Right atrium auricular region (tissue), 2 donors: ENCODE data around the gene SPDEF. TPM values are rescaled to one million over a fixed set of nuclear protein-coding genes. Genes with fewer than 3 reads are reported as not detected.

Experiments used
- DNase-seq: peaks from one replicate; pipeline ENCODE4 v3.0.0-alpha.2; 2019; ENCODE audit warnings: low spot score
- H3K27ac ChIP-seq, 2 donors: fragments of 200-600 bp; sonication (generic); 1 replicate in 1 of 2; 2 replicates in 1 of 2; pipeline ENCODE4 v1.5.1; 2016 to 2019
- H3K27me3 ChIP-seq, 2 donors: fragments of 200-600 bp; sonication (generic); one replicate each; pipeline versions ENCODE4 v1.5.1 to v1.6.0; 2017 to 2019
- H3K36me3 ChIP-seq: fragments of 200-600 bp; sonication (generic); one replicate; pipeline ENCODE4 v1.5.1; 2016
- H3K4me1 ChIP-seq, 2 donors: fragments of 200-600 bp; sonication (generic); one replicate each; pipeline versions ENCODE4 v1.5.1 to v1.6.0; 2017 to 2019
- H3K4me3 ChIP-seq, 2 donors: fragments of 200-600 bp; sonication (generic); 1 replicate in 1 of 2; 2 replicates in 1 of 2; pipeline ENCODE4 v1.5.1; 2017 to 2019; ENCODE audit warnings: mild to moderate bottlenecking in 1 of 2, moderate library complexity in 1 of 2
- H3K9me3 ChIP-seq, 2 donors: fragments of 200-600 bp; sonication (generic); one replicate each; pipeline ENCODE4 v1.5.1; 2019
- total RNA-seq, 2 donors: library from RNA; depleted of rRNA; stranded (reverse); fragments of >200 nt; gene quantifications; one replicate each; pipeline ENCODE4 v1.1.0, GENCODE V29; 2016
- TF ChIP-seq, protein P1 (sequence below), 2 donors: fragments of 200-600 bp; sonication (generic); IDR thresholded peaks; one replicate each; pipeline ENCODE4 v1.5.1; 2019; ENCODE audit warnings: antibody characterized with exemption in 2 of 2

The SPDEF gene
- total RNA-seq, 2 donors from 2014 or later, result 0.22 to 0.31 TPM

DNA sequence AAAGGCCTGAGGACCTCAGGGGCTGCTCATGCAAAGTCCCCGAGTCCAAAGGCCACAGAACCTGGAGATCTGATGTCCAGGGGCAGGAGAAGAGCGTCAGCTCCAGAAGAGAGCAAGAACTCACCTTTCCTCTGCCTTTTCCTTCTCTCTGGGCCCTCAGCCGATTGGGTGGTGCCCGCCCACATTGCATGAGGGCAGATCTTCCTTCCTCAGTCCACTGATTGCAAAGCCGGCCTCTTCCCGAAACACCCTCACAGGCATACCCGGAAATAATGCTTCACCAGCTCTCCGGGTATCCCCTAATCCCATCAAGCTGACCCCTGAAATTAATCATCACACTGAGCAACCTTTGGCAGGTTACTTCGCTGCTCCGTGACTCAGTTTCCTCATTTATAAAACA lies 33.4 kb downstream of the SPDEF start:
- Histone ChIP-seq H3K4me3 (no peak overlapping the region), H3K27ac (no peak overlapping the region), H3K9me3 (no peaks in the 10 kb centered on the region), H3K27me3 (no peaks in the 10 kb centered on the region), H3K36me3 (no peaks in the 10 kb centered on the region), H3K4me1 (peaks cover 0 to 8% of the 10 kb centered on the region in 2 donors)
- TF ChIP-seq, protein P1, sequence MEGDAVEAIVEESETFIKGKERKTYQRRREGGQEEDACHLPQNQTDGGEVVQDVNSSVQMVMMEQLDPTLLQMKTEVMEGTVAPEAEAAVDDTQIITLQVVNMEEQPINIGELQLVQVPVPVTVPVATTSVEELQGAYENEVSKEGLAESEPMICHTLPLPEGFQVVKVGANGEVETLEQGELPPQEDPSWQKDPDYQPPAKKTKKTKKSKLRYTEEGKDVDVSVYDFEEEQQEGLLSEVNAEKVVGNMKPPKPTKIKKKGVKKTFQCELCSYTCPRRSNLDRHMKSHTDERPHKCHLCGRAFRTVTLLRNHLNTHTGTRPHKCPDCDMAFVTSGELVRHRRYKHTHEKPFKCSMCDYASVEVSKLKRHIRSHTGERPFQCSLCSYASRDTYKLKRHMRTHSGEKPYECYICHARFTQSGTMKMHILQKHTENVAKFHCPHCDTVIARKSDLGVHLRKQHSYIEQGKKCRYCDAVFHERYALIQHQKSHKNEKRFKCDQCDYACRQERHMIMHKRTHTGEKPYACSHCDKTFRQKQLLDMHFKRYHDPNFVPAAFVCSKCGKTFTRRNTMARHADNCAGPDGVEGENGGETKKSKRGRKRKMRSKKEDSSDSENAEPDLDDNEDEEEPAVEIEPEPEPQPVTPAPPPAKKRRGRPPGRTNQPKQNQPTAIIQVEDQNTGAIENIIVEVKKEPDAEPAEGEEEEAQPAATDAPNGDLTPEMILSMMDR (IDR thresholded peaks at IDR 0.05), result no peak
- DNase-seq, result no peak

- no peaks in the 10 kb centered on the region for H3K36me3 ChIP-seq
- no peaks in the 10 kb centered on the region for H3K9me3 ChIP-seq
- H3K27me3 ChIP-seq, result no peaks in the 10 kb centered on the region
- H3K4me1 ChIP-seq, result peaks cover 0 to 6% of the 10 kb centered on the region in 2 donors
- H3K4me3 ChIP-seq, result no peak overlapping the region
- H3K27ac ChIP-seq, result no peak overlapping the region
- TF ChIP-seq, protein P1 (IDR thresholded peaks at IDR 0.05), result no peak
- DNase-seq, result no peak
Observed at GRCh38 chr6:34521463-34522285, 34.5 kb downstream of the SPDEF start.

DNA sequence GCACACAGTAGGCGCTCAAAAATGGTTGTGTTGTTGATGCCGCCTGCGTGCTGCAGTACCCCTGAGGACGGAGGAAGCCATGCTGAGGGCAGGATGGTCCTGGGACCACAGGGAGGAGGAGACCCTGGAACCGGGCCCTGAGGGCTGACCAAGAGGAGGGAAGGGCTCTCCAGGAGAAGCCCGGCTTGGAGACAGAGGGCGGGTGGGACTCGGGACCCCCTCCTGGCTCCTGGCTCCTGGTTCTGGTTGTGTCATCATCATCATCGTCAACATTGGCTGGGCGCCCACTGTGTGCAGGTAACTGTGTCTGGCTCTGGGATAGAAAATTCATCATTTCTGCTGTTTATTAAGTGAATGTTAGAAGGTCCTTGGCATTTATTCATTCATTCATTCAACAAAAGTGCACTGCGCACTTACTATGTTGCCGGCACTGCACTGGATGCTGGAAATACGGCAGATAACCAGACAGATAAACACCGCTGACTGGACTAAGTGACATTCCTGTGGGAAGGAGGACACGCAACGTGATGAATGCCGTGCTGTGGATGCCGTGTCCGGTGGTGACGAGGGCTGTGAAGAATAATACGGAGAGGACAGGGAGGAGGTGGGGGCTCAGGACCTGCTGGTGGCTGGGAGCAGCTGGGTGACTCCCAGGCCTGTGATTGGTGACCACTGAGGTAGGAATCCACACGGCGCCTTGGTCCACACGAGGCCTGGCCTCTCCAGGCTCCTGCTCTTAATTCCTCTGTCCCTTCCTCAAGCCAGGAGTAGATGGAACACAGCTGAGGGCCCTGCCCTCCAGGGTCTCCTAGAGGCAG lies 35.3 kb downstream of the SPDEF start:
- no peaks in the 10 kb centered on the region for H3K4me1 ChIP-seq
- H3K36me3 ChIP-seq, result no peaks in the 10 kb centered on the region
- DNase-seq, result no peak
- H3K9me3 ChIP-seq, result no peaks in the 10 kb centered on the region
- TF ChIP-seq, protein P1 (IDR thresholded peaks at IDR 0.05), result no peak
- no peaks in the 10 kb centered on the region for H3K27me3 ChIP-seq
- H3K27ac ChIP-seq, result no peak overlapping the region
- no peak overlapping the region for H3K4me3 ChIP-seq

DNA sequence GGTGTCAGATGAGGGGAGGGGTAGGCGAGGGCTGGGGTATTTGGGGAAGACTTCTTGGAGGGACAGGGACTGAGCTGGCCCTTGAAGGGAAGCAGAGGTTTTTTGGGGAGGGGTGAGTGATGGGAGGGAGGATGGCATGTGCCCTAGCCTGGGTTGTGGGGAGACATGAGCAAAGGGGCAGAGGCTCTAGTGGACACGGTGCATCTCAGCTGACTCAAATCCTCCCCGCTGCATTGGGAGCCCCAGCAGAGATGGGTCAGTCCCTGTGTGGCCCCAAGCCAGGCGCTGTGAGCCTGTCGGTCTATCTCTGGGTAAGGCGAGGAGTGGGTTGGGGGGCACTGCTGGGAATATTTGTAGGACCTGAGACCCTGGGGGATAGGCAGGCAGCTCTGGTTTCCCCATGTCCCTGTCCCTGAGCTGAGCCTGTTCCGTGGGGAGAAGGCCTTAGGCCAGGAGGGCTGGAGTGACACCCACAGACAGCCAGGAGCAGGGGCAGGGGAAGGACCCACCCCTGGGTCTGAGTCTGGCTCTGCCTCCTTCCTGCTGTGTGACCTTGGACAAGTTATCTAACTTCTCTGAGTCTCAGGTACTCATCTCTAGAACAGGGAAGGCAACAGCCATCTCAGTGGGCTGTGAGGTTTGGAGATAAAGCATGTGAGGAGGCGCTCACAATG lies 36.0 kb downstream of the SPDEF start:
- Histone ChIP-seq H3K27ac (no peak overlapping the region), H3K4me3 (no peak overlapping the region), H3K36me3 (no peaks in the 10 kb centered on the region), H3K9me3 (no peaks in the 10 kb centered on the region), H3K4me1 (peaks cover 0 to under 1% of the 10 kb centered on the region in 2 donors), H3K27me3 (no peaks in the 10 kb centered on the region)
- no peak for DNase-seq
- TF ChIP-seq, protein P1 (IDR thresholded peaks at IDR 0.05), result no peak

- Histone ChIP-seq H3K36me3 (no peaks in the 10 kb centered on the region), H3K9me3 (no peaks in the 10 kb centered on the region), H3K4me3 (no peak overlapping the region), H3K4me1 (peaks cover 0 to 7% of the 10 kb centered on the region in 2 donors), H3K27ac (no peak overlapping the region), H3K27me3 (no peaks in the 10 kb centered on the region)
- TF ChIP-seq, protein P1 (IDR thresholded peaks at IDR 0.05), result no peak
- DNase-seq, result no peak
Observed at GRCh38 chr6:34518669-34519365, 37.3 kb downstream of the SPDEF start.
